ENCODE data around the gene CPE. TPM values are rescaled to one million over a fixed set of nuclear protein-coding genes. Genes with fewer than 3 reads are reported as not detected.
"Not testable (repeated sequence)": the region's sequence is repeated elsewhere in the genome, so short reads cannot be mapped to it uniquely, and the experiment has no call there.

Gene CPE
- total RNA-seq, 2 donors from 2014 or later: 395 to 458 TPM

DNA sequence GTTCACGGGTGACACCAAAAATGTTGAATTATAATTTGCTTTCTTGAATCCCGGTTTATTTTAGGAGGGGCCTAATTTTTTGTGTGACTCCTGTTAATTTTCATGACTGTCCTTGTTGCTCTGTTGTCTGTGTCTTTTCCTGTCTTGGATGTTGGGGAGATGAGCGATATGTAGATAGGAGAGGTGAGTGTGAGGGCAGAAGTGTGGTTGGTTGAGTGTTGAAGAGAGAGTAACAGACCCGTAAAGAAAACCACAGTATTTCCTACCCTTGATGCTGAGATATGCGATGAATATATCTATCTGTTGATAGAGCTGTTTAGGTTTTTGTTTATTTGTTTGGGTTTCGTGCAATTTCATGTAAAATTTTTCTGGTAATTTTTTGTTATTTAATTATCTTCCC, 70.5 kb downstream of the CPE start:
- no peak for DNase-seq (ENCODE audit: low spot score)
- Histone ChIP-seq H3K4me1 (ENCODE audit: control insufficient read depth in 1 of 2, low read depth in 2 of 2) (no peaks in the 10 kb centered on the region), H3K9me3 (no peaks in the 10 kb centered on the region), H3K27me3 (replicated peaks; ENCODE audit: insufficient read depth) (no peaks in the 10 kb centered on the region), H3K36me3 (no peaks in the 10 kb centered on the region), H3K4me3 (no peak overlapping the region), H3K27ac (no peak overlapping the region)
- ATAC-seq (ENCODE audit: insufficient number of reproducible peaks, low FRiP score, low read depth): no peak
- TF ChIP-seq, protein P1, sequence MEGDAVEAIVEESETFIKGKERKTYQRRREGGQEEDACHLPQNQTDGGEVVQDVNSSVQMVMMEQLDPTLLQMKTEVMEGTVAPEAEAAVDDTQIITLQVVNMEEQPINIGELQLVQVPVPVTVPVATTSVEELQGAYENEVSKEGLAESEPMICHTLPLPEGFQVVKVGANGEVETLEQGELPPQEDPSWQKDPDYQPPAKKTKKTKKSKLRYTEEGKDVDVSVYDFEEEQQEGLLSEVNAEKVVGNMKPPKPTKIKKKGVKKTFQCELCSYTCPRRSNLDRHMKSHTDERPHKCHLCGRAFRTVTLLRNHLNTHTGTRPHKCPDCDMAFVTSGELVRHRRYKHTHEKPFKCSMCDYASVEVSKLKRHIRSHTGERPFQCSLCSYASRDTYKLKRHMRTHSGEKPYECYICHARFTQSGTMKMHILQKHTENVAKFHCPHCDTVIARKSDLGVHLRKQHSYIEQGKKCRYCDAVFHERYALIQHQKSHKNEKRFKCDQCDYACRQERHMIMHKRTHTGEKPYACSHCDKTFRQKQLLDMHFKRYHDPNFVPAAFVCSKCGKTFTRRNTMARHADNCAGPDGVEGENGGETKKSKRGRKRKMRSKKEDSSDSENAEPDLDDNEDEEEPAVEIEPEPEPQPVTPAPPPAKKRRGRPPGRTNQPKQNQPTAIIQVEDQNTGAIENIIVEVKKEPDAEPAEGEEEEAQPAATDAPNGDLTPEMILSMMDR (IDR thresholded peaks at IDR 0.05): no peak

DNA sequence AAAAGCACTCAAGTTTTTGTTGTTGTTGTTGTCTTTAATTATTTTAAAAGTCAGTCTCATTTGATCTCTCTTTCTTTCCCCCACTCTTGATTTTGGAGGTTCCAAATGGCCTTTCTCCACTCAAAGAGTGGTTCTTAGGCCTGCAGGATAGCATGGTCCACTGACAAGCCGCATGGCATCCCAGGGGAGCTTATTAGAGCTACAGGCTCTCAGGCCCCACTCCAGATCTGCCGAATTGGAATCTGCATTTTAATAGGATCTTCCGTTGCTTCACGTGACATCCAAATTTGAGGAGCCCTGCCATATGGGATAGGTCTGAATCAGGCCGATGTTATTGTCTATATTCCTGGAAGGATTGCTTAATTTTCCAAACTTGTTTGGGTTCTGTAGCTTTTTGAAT, 72.1 kb downstream of the CPE start:
- H3K27ac ChIP-seq: no peak overlapping the region
- no peak for ATAC-seq (ENCODE audit: insufficient number of reproducible peaks, low FRiP score, low read depth)
- TF ChIP-seq, protein P1 (IDR thresholded peaks at IDR 0.05): no peak

DNA sequence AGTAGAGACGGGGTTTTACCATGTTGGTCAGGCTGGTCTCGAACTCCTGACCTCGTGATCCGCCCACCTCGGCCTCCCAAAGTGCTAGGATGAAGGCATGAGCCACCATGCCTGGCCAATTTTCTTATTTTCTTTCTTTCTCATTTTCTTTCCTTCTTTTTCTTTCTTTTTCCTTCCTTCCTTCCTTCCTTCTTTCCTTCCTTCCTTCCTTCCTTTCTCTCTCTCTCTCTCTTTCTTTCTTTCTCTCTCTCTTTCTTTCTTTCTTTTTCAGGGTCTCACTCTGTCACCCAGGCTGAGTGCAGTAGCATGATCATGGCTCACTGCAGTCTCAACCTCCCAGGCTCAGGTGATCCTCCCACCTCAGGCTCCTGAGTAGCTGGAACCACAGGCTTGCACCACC, 74.3 kb downstream of the CPE start:
- H3K27ac ChIP-seq; H3K4me1 ChIP-seq (ENCODE audit: control insufficient read depth in 1 of 2, low read depth in 2 of 2); H3K27me3 ChIP-seq (replicated peaks; ENCODE audit: insufficient read depth); H3K4me3 ChIP-seq; H3K9me3 ChIP-seq; DNase-seq (ENCODE audit: low spot score); ATAC-seq (ENCODE audit: insufficient number of reproducible peaks, low FRiP score, low read depth); H3K36me3 ChIP-seq: not testable (repeated sequence)

More for the DNA sequence above, 72.1 kb downstream of the CPE start:
- no peaks in the 10 kb centered on the region for H3K4me1 ChIP-seq (ENCODE audit: control insufficient read depth in 1 of 2, low read depth in 2 of 2)
- H3K27me3 ChIP-seq (replicated peaks; ENCODE audit: insufficient read depth): no peaks in the 10 kb centered on the region
- no peaks in the 10 kb centered on the region for H3K9me3 ChIP-seq
- no peak for DNase-seq (ENCODE audit: low spot score)
- H3K4me3 ChIP-seq: no peak overlapping the region
- no peaks in the 10 kb centered on the region for H3K36me3 ChIP-seq

DNA sequence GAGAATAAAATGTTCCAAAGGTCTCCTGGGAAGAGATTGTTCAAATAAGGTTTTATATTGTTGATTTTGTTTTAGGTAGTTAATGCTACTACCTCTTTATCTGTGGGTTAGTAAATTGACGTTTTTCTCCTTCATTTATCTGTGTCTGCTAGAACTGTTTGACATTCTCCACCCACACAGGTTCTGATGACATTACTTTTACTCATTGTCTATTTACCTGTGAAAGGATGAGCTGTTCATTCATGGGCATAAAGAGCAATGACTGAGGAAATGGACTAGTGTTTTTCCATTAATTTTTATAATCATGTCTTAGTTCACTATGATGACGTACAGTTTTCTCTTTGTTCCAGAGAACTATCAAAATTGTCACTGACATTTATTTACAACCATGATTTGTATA, 75.6 kb downstream of the CPE start:
- Histone ChIP-seq H3K36me3 (no peaks in the 10 kb centered on the region), H3K27ac (no peak overlapping the region), H3K27me3 (replicated peaks; ENCODE audit: insufficient read depth) (no peaks in the 10 kb centered on the region), H3K4me3 (no peak overlapping the region), H3K9me3 (no peaks in the 10 kb centered on the region), H3K4me1 (ENCODE audit: control insufficient read depth in 1 of 2, low read depth in 2 of 2) (no peaks in the 10 kb centered on the region)
- no peak for ATAC-seq (ENCODE audit: insufficient number of reproducible peaks, low FRiP score, low read depth)
- DNase-seq (ENCODE audit: low spot score): no peak
- TF ChIP-seq, protein P1 (IDR thresholded peaks at IDR 0.05): no peak

DNA sequence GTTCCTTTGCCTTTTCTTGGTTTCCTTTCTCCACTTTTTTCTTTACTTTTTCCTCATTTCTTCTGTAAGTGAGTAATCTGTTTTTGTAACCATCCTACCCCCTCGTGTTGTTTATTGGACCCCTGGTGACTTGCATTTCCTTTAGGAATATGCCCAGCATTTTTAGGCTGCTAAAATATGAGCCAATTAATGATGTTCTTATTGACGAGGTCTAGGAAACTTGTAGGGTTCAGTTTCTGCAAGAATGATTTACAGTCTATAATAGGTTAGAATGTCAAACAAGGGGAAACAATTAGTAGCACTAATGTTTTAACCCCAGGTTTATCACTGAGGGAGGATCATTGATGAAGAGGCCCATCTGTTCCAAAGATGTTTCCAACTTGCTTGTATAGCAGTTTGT, 79.0 kb downstream of the CPE start:
- Histone ChIP-seq H3K27ac (no peak overlapping the region), H3K4me1 (ENCODE audit: control insufficient read depth in 1 of 2, low read depth in 2 of 2) (peaks cover 12 to 19% of the 10 kb centered on the region in 2 donors), H3K4me3 (no peak overlapping the region), H3K27me3 (replicated peaks; ENCODE audit: insufficient read depth) (no peaks in the 10 kb centered on the region), H3K36me3 (no peaks in the 10 kb centered on the region), H3K9me3 (no peaks in the 10 kb centered on the region)
- ATAC-seq (ENCODE audit: insufficient number of reproducible peaks, low FRiP score, low read depth): no peak
- TF ChIP-seq, protein P1 (IDR thresholded peaks at IDR 0.05): no peak
- DNase-seq (ENCODE audit: low spot score): no peak

DNA sequence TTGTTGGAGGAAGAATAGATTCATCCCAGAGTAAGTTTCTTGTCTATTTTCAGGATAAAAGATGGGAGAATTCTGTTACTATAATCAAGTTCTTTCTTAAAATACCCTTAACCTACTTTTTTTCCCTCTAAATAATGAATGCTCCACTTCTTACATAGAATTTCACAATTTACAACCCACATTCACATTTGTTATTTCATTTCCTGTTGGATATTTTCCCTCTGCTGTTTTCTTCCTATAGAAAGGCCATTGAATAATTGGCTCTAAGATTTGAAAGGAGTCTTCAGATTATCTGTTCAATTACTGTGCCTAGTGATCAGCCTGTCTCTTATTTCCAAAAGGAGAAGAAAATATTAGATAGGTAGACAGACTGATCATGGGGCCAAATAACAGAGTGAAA, 79.7 kb downstream of the CPE start:
- Histone ChIP-seq H3K9me3 (no peaks in the 10 kb centered on the region), H3K27me3 (replicated peaks; ENCODE audit: insufficient read depth) (no peaks in the 10 kb centered on the region), H3K27ac (no peak overlapping the region), H3K4me1 (ENCODE audit: control insufficient read depth in 1 of 2, low read depth in 2 of 2) (peaks cover 17 to 26% of the 10 kb centered on the region in 2 donors), H3K4me3 (no peak overlapping the region), H3K36me3 (no peaks in the 10 kb centered on the region)
- TF ChIP-seq, protein P1 (IDR thresholded peaks at IDR 0.05): no peak
- ATAC-seq (ENCODE audit: insufficient number of reproducible peaks, low FRiP score, low read depth) (no peak), DNase-seq (ENCODE audit: low spot score) (no peak)
